IMR-90 (cell line): ENCODE measurements around the gene TRIM24.

Experiments used
- CEBPB ChIP-seq: IDR thresholded peaks from 2 replicates; pipeline ENCODE4 v1.6.1; 2012; ENCODE audit warnings: low read depth, low read length, improper control_type of control experiment
- CTCF ChIP-seq: conservative IDR thresholded peaks from 2 replicates; pipeline ENCODE4 v1.5.1; 2012; ENCODE audit warnings: mild to moderate bottlenecking, low read depth, low read length, improper control_type of control experiment
- ELK1 ChIP-seq: fragments of 150-350 bp; IDR thresholded peaks from 2 replicates; pipeline ENCODE4 v1.6.1; 2016; ENCODE audit warnings: low read depth, mild to moderate bottlenecking, low read length, moderate library complexity, borderline replicate concordance
- RAD21 ChIP-seq: IDR thresholded peaks from 2 replicates; pipeline ENCODE4 v1.6.1; 2012; ENCODE audit warnings: low read length, improper control_type of control experiment

- TF ChIP-seq CTCF (no peak), RAD21 (no peak), ELK1 (no peak), CEBPB (no peak)
Observed at GRCh38 chr7:138542183-138542582, 82.1 kb downstream of the TRIM24 start.
